SK-N-SH (cell line): Measurements from ENCODE around the gene U2AF1L4.

Experiments
- CTCF ChIP-seq: fragments of 200-600 bp; sonication (generic); IDR thresholded peaks from 2 replicates; pipeline ENCODE4 v1.6.1; 2017; ENCODE audit warnings: antibody characterized with exemption, mild to moderate bottlenecking, moderate library complexity
- EP300 ChIP-seq, 2 experiments: IDR thresholded peaks; 2 replicates each; pipeline versions ENCODE4 v1.4.0 to v1.6.1; 2012; ENCODE audit warnings: borderline replicate concordance in 1 of 2, low read depth in 1 of 2, low read length in 1 of 2
- EZH2phosphoT487 ChIP-seq: fragments of 200-600 bp; sonication (generic); IDR thresholded peaks from 2 replicates; pipeline ENCODE4 v1.6.1; 2017; ENCODE audit warnings: low read depth, mixed run types, mild to moderate bottlenecking, antibody characterized with exemption, moderate library complexity, borderline replicate concordance
- FOXJ3 ChIP-seq: sonication (generic); formaldehyde crosslinking; IDR thresholded peaks from 2 replicates; pipeline ENCODE4 v1.5.1; 2020; ENCODE audit warnings: mild to moderate bottlenecking, missing genetic modification reagents
- MAX ChIP-seq: IDR thresholded peaks from 2 replicates; pipeline ENCODE4 v1.4.0; 2012; ENCODE audit warnings: low read depth
- MEF2A ChIP-seq: IDR thresholded peaks from 2 replicates; pipeline ENCODE4 v1.4.0; 2012; ENCODE audit warnings: low read depth, borderline replicate concordance
- NFIC ChIP-seq: IDR thresholded peaks from 2 replicates; pipeline ENCODE4 v1.4.0; 2012; ENCODE audit warnings: borderline replicate concordance
- RCOR1 ChIP-seq: fragments of 150-350 bp; IDR thresholded peaks from 2 replicates; pipeline ENCODE4 v1.6.1; 2017; ENCODE audit warnings: antibody characterized with exemption, low read length
- REST ChIP-seq: IDR thresholded peaks from 2 replicates; pipeline ENCODE4 v1.6.1; 2012; ENCODE audit warnings: mild to moderate bottlenecking, low read depth, low read length, moderate library complexity
- SIN3A ChIP-seq: IDR thresholded peaks from 2 replicates; pipeline ENCODE4 v1.6.1; 2012; ENCODE audit warnings: low read depth, mild to moderate bottlenecking, low read length, moderate library complexity, borderline replicate concordance
- TAF1 ChIP-seq: IDR thresholded peaks from 2 replicates; pipeline ENCODE4 v1.6.1; 2012; ENCODE audit warnings: low read depth, mild to moderate bottlenecking, low read length, moderate library complexity, borderline replicate concordance
- TEAD4 ChIP-seq: IDR thresholded peaks from 2 replicates; pipeline ENCODE4 v1.4.0; 2012; ENCODE audit warnings: mild to moderate bottlenecking, borderline replicate concordance; ENCODE audit not compliant: insufficient read depth
- YY1 ChIP-seq: IDR thresholded peaks from 2 replicates; pipeline ENCODE4 v1.4.0; 2012; ENCODE audit warnings: low read depth, mild to moderate bottlenecking
- ZBTB33 ChIP-seq: IDR thresholded peaks from 2 replicates; pipeline ENCODE4 v1.4.0; 2012; ENCODE audit warnings: low read depth, borderline replicate concordance

- TF ChIP-seq CTCF (no peak), NFIC (no peak), MAX (no peak), TAF1 (no peak), REST (no peak), MEF2A (no peak), EZH2phosphoT487 (no peak), FOXJ3 (CRISPR knock-in tag) (no peak), SIN3A (no peak), ZBTB33 (no peak), RCOR1 (no peak), EP300 (IDR thresholded peaks at IDR 0.05; ENCODE audit: borderline replicate concordance in 1 of 2, low read depth in 1 of 2, low read length in 1 of 2) (no peak), YY1 (no peak), TEAD4 (no peak)
Measured at GRCh38 chr19:35774274-35775045, 29.2 kb upstream of the U2AF1L4 start.
